Tongue (tissue), 2 donors: ENCODE measurements around the gene DIDO1. TPM values are rescaled to one million over a fixed set of nuclear protein-coding genes. Genes with fewer than 3 reads are reported as not detected.

Experiments used
- DNase-seq: peaks from one replicate; pipeline ENCODE4 v3.0.0-alpha.2; 2015
- total RNA-seq: library from RNA; depleted of rRNA; stranded (reverse); fragments of >200 nt; gene quantifications from one replicate; pipeline ENCODE4 v1.2.3, GENCODE V29; 2014

The DIDO1 gene
- 57.5 TPM for total RNA-seq

DNA sequence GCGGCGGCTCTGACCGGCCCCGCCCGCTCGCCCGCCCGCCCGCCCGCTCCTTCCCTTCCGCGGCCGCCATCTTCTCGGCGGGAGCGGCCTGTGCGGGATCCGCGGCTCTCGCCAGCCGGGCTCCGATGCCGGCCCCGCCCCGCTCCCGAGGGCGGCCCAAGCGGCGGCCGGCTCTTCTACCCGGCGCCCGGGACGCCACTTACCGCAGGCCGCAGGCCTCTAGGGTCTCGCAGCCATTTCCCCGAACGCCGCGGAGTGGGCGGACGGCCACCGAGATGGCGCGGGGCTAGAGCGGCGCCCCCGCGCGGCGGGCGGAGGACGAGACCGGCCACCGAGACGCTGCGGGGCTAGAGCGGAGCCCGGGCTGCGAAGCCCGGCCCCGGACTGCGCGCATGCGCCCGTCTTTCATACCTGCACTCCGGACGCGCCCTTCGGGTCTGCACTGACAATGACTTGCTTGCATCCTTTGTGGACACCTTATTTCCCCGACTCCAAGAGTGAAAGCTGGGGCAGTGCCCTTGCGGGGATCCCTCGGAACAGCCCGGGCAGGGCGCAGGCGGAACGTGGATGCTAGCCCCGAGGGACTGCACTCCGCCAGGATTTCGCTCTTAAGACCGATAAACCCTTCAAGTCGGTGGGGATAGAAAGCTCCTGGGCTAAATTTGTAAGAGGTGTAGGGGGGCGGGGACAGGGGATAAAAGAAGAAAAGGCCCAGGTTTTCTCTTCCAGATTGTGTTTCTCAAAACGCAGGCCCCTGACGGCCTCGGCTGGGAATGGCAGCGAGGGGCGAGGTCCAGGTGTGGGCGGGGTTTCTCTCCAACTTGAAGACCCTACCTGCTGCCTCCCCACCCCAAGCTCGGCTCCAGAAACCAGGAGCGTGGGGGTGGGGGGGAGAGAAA, at the start of gene DIDO1:
Gene DIDO1 (minus strand): TSS at position 277 of the 899 bp plus-strand sequence.
- DNase-seq = peak; percentile 94

DNA sequence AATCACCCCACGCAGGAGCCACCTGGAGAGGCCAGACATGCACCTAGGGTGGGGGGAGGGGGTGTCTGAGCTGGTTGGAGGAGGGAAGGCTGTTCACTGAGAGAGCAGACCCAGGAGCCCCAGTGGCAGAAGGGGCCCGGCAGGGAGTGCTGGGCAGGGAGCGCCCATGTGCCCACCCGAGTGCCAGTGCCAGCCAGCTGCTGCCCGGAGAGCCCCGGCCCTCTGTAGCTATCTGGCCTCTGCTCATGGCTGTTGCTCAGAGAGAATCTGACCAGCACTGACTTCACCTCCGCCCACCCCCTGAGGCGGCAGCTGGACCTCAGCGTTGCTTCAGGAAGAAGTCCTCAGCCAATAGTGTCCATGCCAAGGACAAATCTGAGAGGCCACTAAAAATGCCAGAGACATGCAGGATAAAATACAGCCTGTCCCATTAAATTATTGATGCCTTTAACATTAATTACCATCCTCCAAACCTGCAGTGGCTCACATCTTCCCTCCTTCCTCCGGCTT, 49.0 kb upstream of the DIDO1 start:
- DNase-seq = no peak

DNA sequence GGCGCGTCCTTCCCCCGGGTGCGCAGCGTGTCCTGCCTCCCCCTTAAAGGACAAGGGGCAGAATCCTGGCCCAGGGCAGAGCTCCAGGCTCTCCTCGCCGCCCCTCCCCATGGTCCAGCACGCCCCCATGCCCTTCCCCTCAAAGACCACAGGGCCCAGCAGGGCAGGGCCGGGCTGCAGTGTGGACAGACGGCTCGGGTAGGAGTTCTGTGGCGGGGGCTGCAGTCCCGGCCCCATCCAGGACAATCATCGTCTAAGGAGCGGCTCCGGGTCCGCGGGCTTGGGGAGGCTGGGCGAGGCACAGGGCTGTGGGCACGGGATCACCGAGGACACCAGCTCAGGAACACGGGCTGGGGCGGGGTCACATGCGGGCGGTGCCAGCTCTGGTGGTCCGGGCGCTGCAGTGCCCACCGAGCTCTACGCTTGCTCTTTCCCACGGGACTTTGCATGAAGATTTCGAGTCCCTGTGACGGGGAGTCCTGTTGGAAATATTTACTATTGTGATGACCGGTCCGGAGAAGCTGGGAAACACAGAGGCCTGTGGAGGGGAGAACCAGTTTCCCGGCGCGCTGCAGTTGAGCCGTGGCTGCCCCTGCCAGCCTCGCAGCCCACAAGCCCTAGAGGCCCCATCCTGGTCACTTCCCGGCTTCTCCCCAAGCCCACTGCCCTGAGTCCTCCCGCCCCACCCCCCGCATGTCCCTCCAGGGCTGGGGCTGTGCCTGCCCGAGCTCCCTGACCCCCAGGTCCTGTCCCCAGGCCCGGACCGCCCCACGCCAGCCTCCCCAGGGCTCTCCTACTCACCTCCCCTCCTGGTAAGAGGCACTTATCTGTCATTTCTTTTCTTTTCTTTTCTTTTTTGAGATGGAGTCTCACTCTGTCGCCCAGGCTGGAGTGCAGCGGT, 46.8 kb upstream of the DIDO1 start:
- no peak for DNase-seq

DNA sequence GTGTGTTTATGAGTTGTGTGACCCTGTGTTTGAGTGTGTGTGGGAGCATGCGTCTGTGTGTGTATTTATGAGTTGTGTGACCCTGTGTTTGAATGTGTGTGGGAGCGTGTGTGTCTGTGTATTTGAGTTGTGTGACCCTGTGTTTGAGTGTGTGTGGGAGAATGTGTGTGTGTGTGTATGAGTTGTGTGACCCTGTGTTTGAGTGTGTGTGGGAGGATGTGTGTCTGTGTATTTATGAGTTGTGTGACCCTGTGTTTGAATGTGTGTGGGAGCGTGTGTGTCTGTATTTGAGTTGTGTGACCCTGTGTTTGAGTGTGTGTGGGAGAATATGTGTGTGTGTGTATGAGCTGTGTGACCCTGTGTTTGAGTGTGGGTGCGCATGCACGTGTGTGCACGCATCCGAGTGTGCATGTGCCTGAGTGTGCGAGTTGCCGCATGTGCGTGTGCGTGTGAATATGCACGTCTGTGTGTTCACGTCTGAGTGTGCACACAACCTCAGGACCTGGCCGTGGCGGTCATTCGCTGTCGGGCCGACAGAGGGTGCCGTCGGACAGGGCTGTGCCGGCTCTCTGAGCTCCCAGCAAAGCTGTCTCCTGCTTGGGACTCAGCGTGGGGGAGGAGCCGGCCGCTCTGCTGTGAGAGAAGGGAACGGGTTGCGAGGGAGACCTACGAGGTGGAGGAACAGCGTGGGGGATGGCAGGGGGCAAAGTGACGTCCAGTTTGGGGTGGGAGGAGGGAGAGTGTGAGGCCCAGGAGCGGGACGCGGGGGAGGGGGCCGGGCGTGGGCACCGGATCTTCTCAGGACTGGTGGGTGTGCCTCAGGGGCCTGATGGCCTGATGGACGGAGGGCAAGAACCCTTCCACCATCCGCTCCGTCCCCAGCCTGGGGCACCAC, 45.9 kb upstream of the DIDO1 start:
- DNase-seq = peak; percentile 91

DNA sequence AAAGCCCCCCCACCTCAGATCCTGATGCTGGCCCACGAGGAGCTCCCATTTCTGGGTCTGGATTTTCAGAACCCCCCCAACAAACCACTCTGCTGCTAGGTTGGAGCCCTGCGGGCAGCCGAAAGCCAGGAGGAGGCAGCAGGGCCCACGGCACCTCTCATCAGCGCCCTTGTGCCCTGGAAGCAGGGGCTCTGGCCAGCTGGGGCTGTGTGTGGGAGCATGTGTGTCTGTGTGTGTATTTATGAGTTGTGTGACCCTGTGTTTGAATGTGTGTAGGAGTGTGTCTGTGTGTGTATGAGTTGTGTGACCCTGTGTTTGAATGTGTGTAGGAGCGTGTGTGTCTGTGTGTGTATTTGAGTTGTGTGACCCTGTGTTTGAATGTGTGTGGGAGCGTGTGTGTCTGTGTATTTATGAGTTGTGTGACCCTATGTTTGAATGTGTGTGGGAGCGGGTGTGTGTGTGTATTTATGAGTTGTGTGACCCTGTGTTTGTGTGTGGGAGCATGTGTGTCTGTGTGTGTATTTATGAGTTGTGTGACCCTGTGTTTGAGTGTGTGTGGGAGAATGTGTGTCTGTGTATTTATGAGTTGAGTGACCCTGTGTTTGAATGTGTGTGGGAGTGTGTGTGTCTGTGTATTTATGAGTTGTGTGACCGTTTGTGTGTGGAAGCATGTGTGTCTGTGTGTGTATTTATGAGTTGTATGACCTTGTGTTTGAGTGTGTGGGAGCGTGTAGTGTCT, 45.1 kb upstream of the DIDO1 start:
- no peak for DNase-seq

DNA sequence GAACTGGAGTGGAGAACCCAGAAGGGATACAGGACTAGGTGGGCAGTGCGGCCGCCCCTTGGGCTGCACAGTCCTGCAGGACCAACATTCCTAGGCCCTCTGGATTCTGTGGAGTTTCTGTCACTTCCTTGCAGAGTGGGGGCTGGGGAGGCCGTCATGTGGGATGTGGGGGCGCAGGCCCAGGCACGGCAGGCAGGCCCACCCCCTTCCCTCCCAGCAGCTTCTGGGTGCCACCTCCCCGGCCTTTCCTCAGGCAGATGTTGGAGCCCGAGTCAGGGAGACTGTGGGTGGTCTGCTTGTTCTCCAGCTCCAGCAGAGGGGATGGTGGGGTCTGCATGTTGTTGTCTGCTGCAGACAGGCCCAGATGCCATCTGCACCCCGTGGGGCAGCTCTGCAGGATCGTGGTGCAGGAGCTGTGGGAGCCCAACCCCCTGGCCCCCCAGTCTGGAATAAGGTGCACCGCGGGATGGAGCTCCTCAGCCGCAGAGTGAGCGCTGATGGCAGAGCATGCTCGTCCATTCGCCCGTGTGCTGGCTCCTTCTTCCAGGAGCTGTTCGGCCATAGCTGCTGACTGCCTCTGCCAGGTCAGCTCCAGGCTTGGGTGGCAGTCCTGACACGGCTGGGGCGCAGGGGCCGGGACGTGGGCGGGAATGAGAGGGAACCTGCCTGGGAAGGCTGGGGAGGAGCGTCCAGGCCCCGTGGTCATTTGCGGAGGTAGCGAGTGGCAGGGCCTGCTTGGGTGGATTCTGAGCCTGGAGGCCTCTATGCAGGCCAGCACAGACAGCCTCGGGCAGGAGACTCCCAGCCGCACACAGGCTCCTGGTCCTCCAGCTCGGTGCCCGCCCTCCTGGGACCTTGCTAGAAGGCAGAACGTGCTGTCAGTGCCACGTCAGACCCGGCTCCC, 44.3 kb upstream of the DIDO1 start:
- DNase-seq = no peak

DNA sequence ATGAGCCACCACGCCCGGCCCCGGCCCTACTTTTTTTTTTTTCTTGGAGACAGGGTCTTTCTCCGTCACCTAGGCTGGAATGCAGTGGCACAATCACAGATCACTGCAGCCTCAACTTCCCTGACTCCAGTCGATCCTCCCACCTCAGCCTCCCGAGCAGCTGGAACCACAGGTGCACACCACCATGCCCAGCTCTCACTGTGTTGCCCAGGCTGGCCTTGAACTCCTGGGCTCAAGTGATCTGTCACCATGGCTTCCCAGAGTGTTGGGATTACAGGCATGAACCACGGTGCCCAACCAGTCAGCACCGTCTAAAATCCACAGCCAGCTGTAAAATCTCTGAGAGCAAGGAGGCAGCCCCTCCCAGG, 43.6 kb upstream of the DIDO1 start:
- DNase-seq = no peak

DNA sequence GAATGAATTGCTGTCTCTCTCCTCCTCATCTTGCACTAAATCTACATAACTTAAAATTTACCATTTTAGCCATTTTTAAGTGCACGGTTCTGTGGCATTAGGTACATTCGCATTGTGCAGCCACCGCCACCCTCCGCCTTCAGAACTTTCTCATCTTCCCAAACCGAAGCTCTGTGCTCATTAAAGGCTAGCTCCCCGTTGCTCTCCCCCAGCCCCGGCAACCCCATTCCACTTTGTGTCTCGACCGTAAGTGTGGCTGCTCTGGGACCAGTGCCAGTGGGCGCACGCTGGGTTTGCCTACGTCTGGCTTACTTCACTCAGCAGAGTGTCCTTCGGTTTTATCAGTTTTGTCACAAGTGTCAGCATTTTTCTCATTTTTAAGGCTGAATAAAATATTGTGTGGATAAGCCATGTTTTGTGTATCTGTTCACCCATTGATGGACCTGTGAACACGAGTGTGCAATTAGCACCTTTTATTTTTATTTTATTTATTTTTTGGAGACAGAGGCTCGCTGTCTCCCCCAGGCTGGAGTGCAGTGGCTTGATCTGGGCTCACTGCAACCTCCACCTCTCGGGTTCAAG, 43.0 kb upstream of the DIDO1 start:
- DNase-seq = no peak

DNA sequence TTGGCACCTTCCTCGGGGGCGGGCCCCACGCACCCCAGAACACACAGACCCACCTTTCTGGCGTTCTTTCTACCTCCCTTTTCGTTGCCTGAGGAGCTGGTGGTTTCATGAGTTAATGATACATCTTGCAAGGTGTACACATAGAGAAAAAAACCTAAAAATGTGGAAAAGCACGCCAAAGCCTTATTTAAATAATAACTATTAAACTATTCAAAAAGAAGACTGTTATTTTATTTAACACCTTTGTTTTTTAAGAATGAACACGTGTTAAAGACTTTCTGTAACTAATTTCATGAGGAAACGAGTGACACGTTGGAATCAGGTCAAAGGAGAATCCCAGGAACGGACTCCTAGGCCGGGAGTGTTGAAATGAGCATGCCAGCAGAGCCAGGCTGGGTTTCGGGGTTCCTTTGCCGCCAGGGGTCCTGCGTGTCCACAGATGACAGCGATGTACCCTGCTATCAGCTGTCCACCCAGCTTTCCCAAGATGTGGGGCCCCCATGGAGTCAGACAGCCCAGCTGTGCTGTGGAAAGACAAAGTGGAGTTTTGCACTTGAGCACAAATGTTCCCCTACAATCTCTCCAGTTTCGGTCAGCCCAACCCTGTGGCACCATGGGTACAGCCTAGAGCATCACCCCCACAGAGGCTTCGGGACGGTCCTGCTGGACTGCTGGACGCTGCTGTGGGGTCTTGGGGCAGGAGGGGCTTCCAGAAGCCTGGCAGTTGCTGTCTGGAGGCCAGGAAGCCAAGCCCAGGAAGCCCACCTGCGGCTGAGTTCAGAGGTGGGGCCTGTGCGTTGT, 42.3 kb upstream of the DIDO1 start:
- peak; percentile 42 for DNase-seq

DNA sequence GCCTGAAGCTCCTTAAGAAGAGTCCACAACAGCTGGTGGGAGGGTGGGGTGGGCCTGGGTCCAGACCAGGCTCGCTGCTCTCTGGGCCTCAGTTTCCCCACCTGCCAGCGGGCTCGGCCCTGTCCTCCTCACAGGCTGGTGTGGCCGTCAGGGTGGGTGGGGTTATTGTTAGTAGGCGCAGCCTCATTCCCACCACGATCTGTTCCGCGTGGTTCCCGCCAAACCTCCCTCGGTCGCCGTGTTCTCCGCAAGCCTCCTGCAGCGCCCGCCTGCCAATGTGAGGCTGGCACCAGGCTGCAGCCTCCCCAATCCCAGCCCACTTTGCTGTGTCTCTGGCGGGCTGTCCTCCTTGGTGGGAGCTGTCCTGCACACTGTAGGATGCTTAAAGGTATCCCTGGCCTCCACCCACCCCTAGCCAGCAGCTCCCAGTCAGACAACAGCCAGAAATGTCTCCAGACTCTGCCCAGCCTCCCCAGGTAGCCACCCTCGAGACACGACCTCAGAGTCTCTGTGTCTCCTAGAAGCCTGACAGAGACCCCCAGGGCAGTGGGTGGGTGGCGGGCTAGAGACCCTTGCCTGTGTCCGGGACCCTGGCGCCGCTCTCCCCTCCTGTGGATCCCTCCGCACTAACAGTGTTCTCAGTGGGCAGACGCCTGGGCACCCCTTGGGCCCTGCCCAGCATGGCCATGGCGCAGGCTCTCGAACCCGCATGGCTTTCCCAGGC, 41.5 kb upstream of the DIDO1 start:
- DNase-seq = no peak

DNA sequence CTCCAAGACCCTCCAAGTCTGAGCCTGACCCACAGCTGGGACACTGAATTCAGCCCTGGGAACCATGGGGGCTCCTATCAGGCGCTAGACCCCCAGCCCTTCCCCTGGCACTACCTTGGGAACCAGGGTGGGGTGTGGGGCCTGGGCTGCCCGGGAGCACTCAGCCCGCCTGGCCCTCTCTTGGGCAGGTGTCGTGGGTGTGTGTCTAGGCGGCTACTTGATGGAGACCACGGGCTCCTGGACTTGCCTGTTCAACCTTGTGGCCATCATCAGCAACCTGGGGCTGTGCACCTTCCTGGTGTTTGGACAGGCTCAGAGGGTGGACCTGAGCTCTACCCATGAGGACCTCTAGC, 40.8 kb upstream of the DIDO1 start:
- no peak for DNase-seq

DNA sequence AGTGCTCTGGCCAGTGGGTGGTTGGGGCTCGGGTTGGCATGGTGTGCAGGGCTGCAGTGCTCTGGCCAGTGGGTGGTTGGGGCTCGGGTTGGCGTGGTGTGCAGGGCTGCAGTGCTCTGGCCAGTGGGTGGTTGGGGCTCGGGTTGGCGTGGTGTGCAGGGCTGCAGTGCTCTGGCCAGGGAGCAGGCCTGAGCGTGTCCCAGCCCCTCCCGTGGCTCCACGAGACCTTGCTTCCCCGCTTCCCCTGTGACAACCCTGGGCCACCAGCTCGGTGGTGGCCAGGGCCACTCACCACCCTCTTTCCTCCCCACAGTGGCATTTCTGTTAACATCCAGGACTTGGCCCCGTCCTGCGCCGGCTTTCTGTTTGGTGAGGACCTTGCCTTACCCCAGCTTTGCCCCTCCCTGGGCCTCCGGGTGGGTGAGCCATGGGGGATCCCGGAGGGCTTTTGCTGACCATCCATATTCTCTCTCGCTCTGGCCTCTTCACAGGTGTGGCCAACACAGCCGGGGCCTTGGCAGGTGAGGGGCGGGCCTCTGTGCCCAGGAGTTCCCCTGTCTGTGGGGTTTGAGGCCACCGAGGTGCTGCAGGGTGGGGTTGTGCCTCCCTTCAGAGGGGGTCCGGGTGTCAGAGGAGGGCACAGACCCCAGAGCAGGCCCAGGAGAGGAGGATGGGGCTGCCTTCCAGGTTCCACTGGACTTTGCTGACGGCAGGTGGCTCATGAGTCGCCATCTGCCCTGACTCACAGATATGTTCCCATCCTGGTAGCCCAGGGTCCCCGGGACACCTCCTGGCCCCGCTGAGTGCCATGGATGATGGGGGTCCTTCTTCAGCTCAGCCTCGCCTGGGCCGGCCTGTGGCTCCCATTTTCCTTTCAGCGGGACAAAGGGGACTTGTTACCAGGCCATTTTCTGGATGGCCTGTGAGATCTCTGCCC, 40.2 kb upstream of the DIDO1 start:
- no peak for DNase-seq

DNA sequence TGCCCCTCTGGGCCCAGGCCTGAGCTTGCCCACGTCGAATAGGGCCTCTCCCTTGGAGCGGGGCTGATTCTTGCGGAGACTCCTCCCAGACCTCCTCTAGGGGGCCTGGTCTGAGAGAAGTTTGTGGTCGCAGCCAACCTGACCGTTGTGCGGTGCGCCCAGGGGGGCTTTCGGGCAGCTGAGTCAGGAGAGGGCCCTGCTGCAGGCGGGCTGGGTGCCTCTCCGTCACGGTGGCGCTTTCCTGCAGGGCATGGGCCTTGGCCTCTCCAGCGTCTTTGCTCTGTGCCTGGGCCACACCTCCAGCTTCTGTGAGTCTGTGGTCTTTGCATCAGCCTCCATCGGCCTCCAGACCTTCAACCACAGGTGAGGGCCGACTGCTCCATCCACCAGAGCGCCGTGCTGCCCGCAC, 39.1 kb upstream of the DIDO1 start:
- no peak for DNase-seq

DNA sequence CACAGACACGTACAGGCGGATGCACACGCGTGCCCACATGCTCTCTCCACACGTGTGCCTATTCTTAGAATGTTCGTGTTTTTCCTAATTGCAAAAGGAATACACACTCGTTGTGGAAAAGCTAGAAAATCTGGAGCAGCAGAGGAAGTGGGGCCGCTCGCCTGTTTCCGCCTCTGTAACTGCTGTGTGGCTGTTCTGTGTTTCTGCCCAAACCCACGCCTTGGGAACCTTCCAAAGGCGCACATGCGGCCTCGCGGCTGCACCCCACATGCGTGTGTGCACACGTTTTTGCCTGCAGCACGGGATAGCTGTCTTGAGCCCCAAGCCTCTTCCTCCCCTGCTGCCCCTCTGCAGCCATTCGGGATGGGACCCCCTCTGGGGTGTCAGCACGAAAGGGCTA, 38.4 kb upstream of the DIDO1 start:
- DNase-seq = no peak

DNA sequence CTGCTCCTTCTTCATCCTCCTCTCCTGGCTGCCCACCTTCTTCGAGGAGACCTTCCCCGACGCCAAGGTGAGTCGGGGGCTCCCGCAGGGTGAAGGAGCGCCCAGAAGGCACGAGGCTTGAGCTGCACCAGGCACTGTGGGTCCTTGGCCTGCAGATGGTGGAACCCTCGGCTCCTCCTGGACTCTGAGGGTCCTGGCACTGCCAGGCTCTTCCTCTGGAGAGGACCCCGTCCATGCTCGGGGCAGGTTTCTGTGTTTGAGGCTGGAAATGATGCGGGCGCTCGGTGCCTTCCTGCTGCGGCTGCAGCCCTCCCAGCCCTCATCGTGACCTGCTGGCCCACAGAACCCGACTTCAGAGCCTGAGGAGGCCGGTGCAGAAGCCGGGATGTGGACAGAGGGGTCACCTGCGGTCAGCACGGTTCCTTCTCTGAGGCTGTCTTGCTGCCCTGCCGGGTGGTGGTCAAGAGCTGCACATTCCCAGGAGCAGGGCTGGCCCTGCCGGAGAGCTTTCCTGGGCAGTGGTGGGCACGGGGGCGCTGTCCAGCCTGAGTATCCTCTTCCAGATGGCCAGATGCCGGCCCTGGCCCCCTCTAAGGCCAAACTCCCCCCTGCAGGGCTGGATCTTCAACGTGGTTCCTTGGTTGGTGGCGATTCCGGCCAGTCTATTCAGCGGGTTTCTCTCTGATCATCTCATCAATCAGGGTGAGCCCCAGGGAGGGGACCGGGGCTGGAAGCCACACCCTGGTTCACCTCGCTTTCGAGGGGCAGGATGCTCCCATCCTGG, 37.5 kb upstream of the DIDO1 start:
- no peak for DNase-seq

DNA sequence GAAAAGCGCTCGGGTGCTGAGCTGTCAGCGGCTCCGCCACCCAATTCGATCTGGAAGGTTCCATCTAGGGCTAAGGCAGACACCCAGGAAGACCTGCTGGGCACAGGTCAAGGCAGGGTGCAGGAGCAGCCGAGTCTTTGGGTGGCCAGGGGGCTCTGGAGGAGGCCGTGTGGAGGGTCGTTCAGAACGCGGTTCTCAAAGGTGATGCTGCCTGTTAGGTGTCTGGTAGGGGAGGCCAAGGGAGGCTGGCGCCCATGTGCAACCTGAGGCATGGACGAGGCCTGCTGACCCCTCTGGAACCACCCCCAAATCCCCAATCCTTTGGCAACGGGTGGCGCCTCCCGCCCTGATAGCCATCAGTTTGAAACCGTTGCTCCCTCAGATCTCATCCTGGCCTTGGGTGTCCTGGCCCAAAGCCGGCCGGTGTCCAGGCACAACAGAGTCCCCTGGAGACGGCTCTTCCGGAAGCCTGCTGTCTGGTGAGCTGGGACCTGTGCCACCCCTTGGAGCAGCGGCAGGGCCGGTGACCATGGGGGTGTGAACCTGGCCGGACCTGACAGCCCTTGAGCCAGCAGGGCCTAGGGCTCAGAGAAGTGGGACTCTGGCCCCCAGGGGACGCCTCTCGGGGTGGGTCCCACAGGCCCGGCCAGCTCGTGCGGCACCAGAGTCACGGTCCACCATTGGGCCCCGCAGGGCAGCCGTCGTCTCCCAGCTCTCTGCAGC, 36.7 kb upstream of the DIDO1 start:
- DNase-seq = no peak
